Endothelial cell of umbilical vein (primary cell): ENCODE data around the gene CILP.

ENCODE experiments used
- CTCF ChIP-seq, 2 donors: IDR thresholded peaks; 1 replicate in 1 of 2; 2 replicates in 1 of 2; pipeline ENCODE4 v1.5.1; 2011; ENCODE audit warnings: low read length in 2 of 2, mild to moderate bottlenecking in 2 of 2, moderate library complexity in 2 of 2, control low read depth in 1 of 2, inconsistent platforms in 1 of 2, low read depth in 1 of 2; ENCODE audit not compliant: insufficient read depth in 1 of 2; ENCODE audit errors: extremely low read depth in 1 of 2
- EZH2 ChIP-seq: IDR thresholded peaks from 2 replicates; pipeline ENCODE4 v1.6.1; 2012; ENCODE audit warnings: borderline replicate concordance, low read depth, mild to moderate bottlenecking, moderate library complexity, low read length, inconsistent platforms; ENCODE audit not compliant: severe bottlenecking
- FOS ChIP-seq: IDR thresholded peaks from 2 replicates; pipeline ENCODE4 v1.6.1; 2011; ENCODE audit warnings: mild to moderate bottlenecking, low read length, moderate library complexity, borderline replicate concordance; ENCODE audit not compliant: insufficient read depth
- GATA2 ChIP-seq: IDR thresholded peaks from 2 replicates; pipeline ENCODE4 v1.7.0; 2011; ENCODE audit warnings: low read depth, mild to moderate bottlenecking, moderate library complexity, mixed read lengths, low read length; ENCODE audit not compliant: insufficient read length, insufficient read depth
- JUN ChIP-seq: IDR thresholded peaks from 2 replicates; pipeline ENCODE4 v1.6.1; 2011; ENCODE audit warnings: borderline replicate concordance, low read depth; ENCODE audit not compliant: insufficient read length, insufficient read depth
- MAX ChIP-seq: IDR thresholded peaks from 2 replicates; pipeline ENCODE4 v1.6.1; 2011; ENCODE audit not compliant: insufficient read depth, insufficient read length
- MYC ChIP-seq: IDR thresholded peaks from one replicate; pipeline ENCODE4 v1.6.1; 2011; ENCODE audit warnings: mild to moderate bottlenecking, low read depth, low read length
- POLR2A ChIP-seq: IDR thresholded peaks from 2 replicates; pipeline ENCODE4 v1.6.1; 2012; ENCODE audit warnings: low read depth, mild to moderate bottlenecking, control low read depth, low read length
- POLR2AphosphoS5 ChIP-seq: IDR thresholded peaks from 2 replicates; pipeline ENCODE4 v1.6.1; 2012; ENCODE audit warnings: low read depth, mild to moderate bottlenecking, control low read depth, low read length, moderate library complexity; ENCODE audit not compliant: insufficient read depth

GRCh38 chr15:65213241-65213640 is 2.0 kb upstream of the CILP start:
- TF ChIP-seq CTCF (IDR thresholded peaks at IDR 0.05; ENCODE audit: extremely low read depth in 1 of 2, insufficient read depth in 1 of 2, low read depth in 1 of 2, low read length in 2 of 2), result no peak
- TF ChIP-seq POLR2AphosphoS5, result no peak
- TF ChIP-seq POLR2A, result no peak
- no peak for TF ChIP-seq MAX
- no peak for TF ChIP-seq FOS
- TF ChIP-seq EZH2, result no peak
- no peak for TF ChIP-seq MYC
- TF ChIP-seq GATA2, result no peak
- no peak for TF ChIP-seq JUN
